Heart left ventricle (tissue), 13 donors: Measurements from ENCODE around the gene RRAGB.

Experiments
- POLR2A ChIP-seq, 2 donors: fragments of 450-650 bp; IDR thresholded peaks; one replicate each; pipeline ENCODE4 v1.6.1; 2017; ENCODE audit warnings: antibody characterized with exemption in 2 of 2, mild to moderate bottlenecking in 2 of 2, moderate library complexity in 2 of 2
- TF ChIP-seq, protein P1 (sequence below), 12 donors: fragments of 200-600 bp; sonication (generic) in 4 of 12; IDR thresholded peaks; one replicate each; pipeline versions ENCODE4 v1.5.0 to v1.8.0; 2018 to 2022; ENCODE audit warnings: antibody characterized with exemption in 12 of 12, mild to moderate bottlenecking in 5 of 12
- donor health status: ischemic (EF 13 %, LVEDD 7.1; RV severe dilation, severe dysfunction).
- donor health status: DM: no; HTN: yes; CAD: no.
- donor health status: DM: no; HTN: no; CAD: no.
- donor health status: ischemic (EF 25% LVEDD 6.9; RV normal size, moderate dysfunction).
- donor health status: ischemic (EF 25% LVEDD 5.7; RV mildly dilated, moderate dysfunction).
- donor health status: ischemic (EF 35%, LVEDD 5.7; RV mildly dilated, moderate dysfunction).
- donor health status: nonischemic (EF 11% LVEDD 7.7; RV severe dilation, severe dysfunction).
- donor health status: DM: yes; HTN: yes; CAD: no.
- donor health status: PGD.
- donor health status: ischemic (EF 29% LVEDD 5.4; RV normal size, mild dysfunction).
- donor health status: nonischemic (EF 23%, LVEDD 6.1; RV moderate dilation, normal function).

DNA sequence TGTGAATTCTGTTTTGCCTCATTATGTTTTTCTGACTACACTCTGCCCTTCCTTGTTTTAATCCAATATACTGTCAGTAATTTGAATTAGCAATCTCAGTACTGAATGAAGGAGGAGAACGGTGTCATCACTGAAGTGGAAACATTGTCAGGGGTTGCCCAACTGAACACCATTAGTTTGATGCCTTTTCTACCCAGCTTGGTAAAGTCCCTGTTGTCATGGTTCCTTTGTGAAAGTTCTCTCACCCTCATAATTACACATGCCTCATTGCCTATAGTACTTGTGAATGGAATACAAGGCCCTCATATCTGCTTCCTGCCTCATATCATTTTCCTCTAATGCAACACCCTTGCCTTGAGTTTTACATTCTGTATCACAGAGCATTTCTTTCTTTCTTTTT lies 76.9 kb downstream of the RRAGB start:
- TF ChIP-seq, protein P1, sequence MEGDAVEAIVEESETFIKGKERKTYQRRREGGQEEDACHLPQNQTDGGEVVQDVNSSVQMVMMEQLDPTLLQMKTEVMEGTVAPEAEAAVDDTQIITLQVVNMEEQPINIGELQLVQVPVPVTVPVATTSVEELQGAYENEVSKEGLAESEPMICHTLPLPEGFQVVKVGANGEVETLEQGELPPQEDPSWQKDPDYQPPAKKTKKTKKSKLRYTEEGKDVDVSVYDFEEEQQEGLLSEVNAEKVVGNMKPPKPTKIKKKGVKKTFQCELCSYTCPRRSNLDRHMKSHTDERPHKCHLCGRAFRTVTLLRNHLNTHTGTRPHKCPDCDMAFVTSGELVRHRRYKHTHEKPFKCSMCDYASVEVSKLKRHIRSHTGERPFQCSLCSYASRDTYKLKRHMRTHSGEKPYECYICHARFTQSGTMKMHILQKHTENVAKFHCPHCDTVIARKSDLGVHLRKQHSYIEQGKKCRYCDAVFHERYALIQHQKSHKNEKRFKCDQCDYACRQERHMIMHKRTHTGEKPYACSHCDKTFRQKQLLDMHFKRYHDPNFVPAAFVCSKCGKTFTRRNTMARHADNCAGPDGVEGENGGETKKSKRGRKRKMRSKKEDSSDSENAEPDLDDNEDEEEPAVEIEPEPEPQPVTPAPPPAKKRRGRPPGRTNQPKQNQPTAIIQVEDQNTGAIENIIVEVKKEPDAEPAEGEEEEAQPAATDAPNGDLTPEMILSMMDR (IDR thresholded peaks at IDR 0.05): no peak
- TF ChIP-seq POLR2A (IDR thresholded peaks at IDR 0.05): no peak
